WTC11 (cell line): Measurements from ENCODE around the gene ADORA1. TPM values are rescaled to one million over a fixed set of nuclear protein-coding genes. Genes with fewer than 3 reads are reported as not detected.
A peak's percentile ranks its signal among the peaks of the same experiment; 100 is the strongest.

Experiments used
- ATAC-seq: fragments of 200-7000 bp; cut with Tn5 transposase; 2 replicates; pipeline ENCODE4 v1.10.0; 2021; ENCODE audit warnings: mild to moderate bottlenecking, moderate library complexity
- CTCF ChIA-PET: fragments of 300-600 bp; sonication (Branson Sonifier 250); formaldehyde crosslinking; loops from one replicate; lab custom pipeline; 2021; ENCODE audit warnings: antibody characterized with exemption; lab: Charles Lee
- POLR2A ChIA-PET: fragments of 350-600 bp; sonication (Branson Sonifier 250); formaldehyde crosslinking; loops from one replicate; lab custom pipeline; 2021; ENCODE audit warnings: antibody characterized with exemption; lab: Charles Lee
- DNase-seq: peaks from one replicate; pipeline ENCODE4 v3.0.0; 2021; ENCODE audit warnings: low spot score
- H3K27ac Mint-ChIP-seq: 2 replicates; pipeline ENCODE4 v1.8.0; 2021; ENCODE audit warnings: mixed read lengths
- H3K27me3 Mint-ChIP-seq: 2 replicates; pipeline ENCODE4 v1.8.0; 2021; ENCODE audit warnings: low read depth, mild to moderate bottlenecking, moderate library complexity, mixed read lengths
- H3K36me3 Mint-ChIP-seq: 2 replicates; pipeline ENCODE4 v1.8.0; 2021; ENCODE audit warnings: mixed read lengths
- H3K4me1 Mint-ChIP-seq: 2 replicates; pipeline ENCODE4 v1.8.0; 2022; ENCODE audit warnings: mixed read lengths
- H3K4me3 Mint-ChIP-seq: 2 replicates; pipeline ENCODE4 v1.8.0; 2021; ENCODE audit warnings: mild to moderate bottlenecking, moderate library complexity, mixed read lengths
- H3K9me3 Mint-ChIP-seq: 2 replicates; pipeline ENCODE4 v1.8.0; 2021; ENCODE audit warnings: mixed read lengths
- AFF4 ChIP-seq: sonication (generic); formaldehyde crosslinking; IDR thresholded peaks from 2 replicates; pipeline ENCODE4 v1.8.1; 2023; ENCODE audit warnings: mild to moderate bottlenecking, missing genetic modification reagents, borderline replicate concordance
- ATF1 ChIP-seq: sonication (generic); formaldehyde crosslinking; IDR thresholded peaks from 2 replicates; pipeline ENCODE4 v1.8.1; 2023; ENCODE audit warnings: mild to moderate bottlenecking, moderate library complexity, missing genetic modification reagents
- ATF6 ChIP-seq: sonication (generic); formaldehyde crosslinking; IDR thresholded peaks from 2 replicates; pipeline ENCODE4 v1.8.1; 2023; ENCODE audit warnings: mild to moderate bottlenecking, missing genetic modification reagents
- CTCF ChIP-seq: fragments of 200-600 bp; IDR thresholded peaks from 2 replicates; pipeline ENCODE4 v1.8.0; 2022; ENCODE audit warnings: antibody characterized with exemption
- EMX1 ChIP-seq: fragments of 250-450 bp; sonication (Bioruptor Pico); IDR thresholded peaks from 2 replicates; pipeline ENCODE4 v1.8.0; 2021; ENCODE audit warnings: mild to moderate bottlenecking
- FOXP1 ChIP-seq: sonication (generic); formaldehyde crosslinking; IDR thresholded peaks from 2 replicates; pipeline ENCODE4 v1.8.0; 2022; ENCODE audit warnings: missing genetic modification reagents, mild to moderate bottlenecking, moderate library complexity, borderline replicate concordance
- FOXP4 ChIP-seq: sonication (generic); formaldehyde crosslinking; IDR thresholded peaks from 2 replicates; pipeline ENCODE4 v1.8.0; 2022; ENCODE audit warnings: mild to moderate bottlenecking, missing genetic modification reagents
- IRF1 ChIP-seq: sonication (generic); formaldehyde crosslinking; IDR thresholded peaks from 2 replicates; pipeline ENCODE4 v1.8.0; 2023; ENCODE audit warnings: missing genetic modification reagents
- JUN ChIP-seq: sonication (generic); formaldehyde crosslinking; IDR thresholded peaks from 2 replicates; pipeline ENCODE4 v1.8.0; 2023; ENCODE audit warnings: mild to moderate bottlenecking, missing genetic modification reagents
- MXD4 ChIP-seq: fragments of 250-450 bp; sonication (Bioruptor Pico); IDR thresholded peaks from 2 replicates; pipeline ENCODE4 v1.8.0; 2021; ENCODE audit warnings: mild to moderate bottlenecking, moderate library complexity, borderline replicate concordance
- NR2C2 ChIP-seq: sonication (generic); formaldehyde crosslinking; IDR thresholded peaks from 2 replicates; pipeline ENCODE4 v1.8.0; 2022; ENCODE audit warnings: mild to moderate bottlenecking, missing genetic modification reagents
- PRRX2 ChIP-seq: fragments of 250-450 bp; sonication (Bioruptor Pico); IDR thresholded peaks from 2 replicates; pipeline ENCODE4 v1.8.0; 2021; ENCODE audit warnings: mild to moderate bottlenecking
- RELA ChIP-seq: sonication (generic); formaldehyde crosslinking; IDR thresholded peaks from 2 replicates; pipeline ENCODE4 v1.8.1; 2022; ENCODE audit warnings: missing genetic modification reagents, mild to moderate bottlenecking, borderline replicate concordance
- RORB ChIP-seq: fragments of 250-450 bp; sonication (Bioruptor Pico); IDR thresholded peaks from 2 replicates; pipeline ENCODE4 v1.9.0; 2021; ENCODE audit warnings: mild to moderate bottlenecking
- SOX15 ChIP-seq: fragments of 250-450 bp; sonication (Bioruptor Pico); IDR thresholded peaks from 2 replicates; pipeline ENCODE4 v1.9.0; 2021; ENCODE audit warnings: mild to moderate bottlenecking
- TEAD1 ChIP-seq: sonication (generic); formaldehyde crosslinking; IDR thresholded peaks from 2 replicates; pipeline ENCODE4 v1.8.0; 2022; ENCODE audit warnings: mild to moderate bottlenecking, missing genetic modification reagents
- TEAD4 ChIP-seq: sonication (generic); formaldehyde crosslinking; IDR thresholded peaks from 2 replicates; pipeline ENCODE4 v1.8.0; 2022; ENCODE audit warnings: mild to moderate bottlenecking, missing genetic modification reagents
- ZNF138 ChIP-seq: sonication (generic); formaldehyde crosslinking; conservative IDR thresholded peaks from 2 replicates; pipeline ENCODE4 v1.8.1; 2022; ENCODE audit warnings: mild to moderate bottlenecking, moderate library complexity, missing genetic modification reagents
- ZNF219 ChIP-seq: sonication (generic); formaldehyde crosslinking; IDR thresholded peaks from 2 replicates; pipeline ENCODE4 v1.8.0; 2023; ENCODE audit warnings: missing genetic modification reagents, mild to moderate bottlenecking, borderline replicate concordance
- ZNF532 ChIP-seq: fragments of 250-450 bp; sonication (Bioruptor Pico); IDR thresholded peaks from 2 replicates; pipeline ENCODE4 v1.9.0; 2021; ENCODE audit warnings: mild to moderate bottlenecking, borderline replicate concordance
- ZSCAN18 ChIP-seq: fragments of 250-450 bp; sonication (Bioruptor Pico); IDR thresholded peaks from 2 replicates; pipeline ENCODE4 v2.1.2; 2022; ENCODE audit warnings: mild to moderate bottlenecking, moderate library complexity
- total RNA-seq: library from RNA; stranded (reverse); gene quantifications from 3 replicates; pipeline ENCODE4 v1.2.3, GENCODE V29; 2021

The ADORA1 gene
- total RNA-seq, 1 experiment from 2014 or later: 1.8 TPM

GRCh38 chr1:203089001-203089650, 38.4 kb upstream of the ADORA1 start (continued):
- no peak for TF ChIP-seq FOXP4 (CRISPR knock-in tag)
- no peak for TF ChIP-seq JUN (CRISPR knock-in tag)
- TF ChIP-seq ZNF138 (CRISPR knock-in tag): no peak
- TF ChIP-seq ATF1 (CRISPR knock-in tag): no peak
- no peak for TF ChIP-seq MXD4 (CRISPR knock-in tag)
- no peak for TF ChIP-seq ZNF532 (CRISPR knock-in tag)
- TF ChIP-seq ZSCAN18: no peak
- TF ChIP-seq RELA (CRISPR knock-in tag): no peak
- TF ChIP-seq EMX1: no peak

- DNase-seq: peak; percentile 29
- Mint-ChIP-seq H3K27me3 (no peaks in the 10 kb centered on the region; the same call in 1 of the 2 replicates), H3K27ac (no peak overlapping the region), H3K4me3 (no peak overlapping the region), H3K9me3 (peaks cover 12% of the 10 kb centered on the region), H3K4me1 (peaks cover 14% of the 10 kb centered on the region), H3K36me3 (peaks cover 4% of the 10 kb centered on the region)
- CTCF ChIA-PET: interaction anchor here (0.9 to 2.6 kb wide), 6 partner anchors 28 to 179 kb away, joined by 3 to 9 read pairs (median 4); no protein-coding TSS in a partner anchor
- POLR2A ChIA-PET: no interaction called here
- ATAC-seq: peak; percentile 51; the same call in 1 of the 2 replicates
- TF ChIP-seq CTCF (no peak), NR2C2 (no peak), PRRX2 (CRISPR knock-in tag) (no peak), ZNF219 (CRISPR knock-in tag) (no peak), RORB (CRISPR knock-in tag) (no peak), ATF6 (CRISPR knock-in tag) (no peak), TEAD4 (CRISPR knock-in tag) (no peak), AFF4 (CRISPR knock-in tag) (no peak), SOX15 (no peak), IRF1 (CRISPR knock-in tag) (no peak), FOXP1 (CRISPR knock-in tag) (no peak), TEAD1 (CRISPR knock-in tag) (no peak)
Measured at GRCh38 chr1:203089651-203090045, 37.9 kb upstream of the ADORA1 start.
